IMR-90 (cell line): Measurements from ENCODE around the gene SLAMF6. TPM values are rescaled to one million over a fixed set of nuclear protein-coding genes. Genes with fewer than 3 reads are reported as not detected.

Experiments
- ATAC-seq: fragments of 200-7000 bp; cut with Tn5 transposase; 2 replicates; pipeline ENCODE4 v1.9.1; 2020; ENCODE audit warnings: low read depth, mild to moderate bottlenecking, moderate library complexity
- BruUV-seq: library from RNA; stranded (reverse); fragments of 400-500 nt; replicated peaks from 2 replicates; lab custom pipeline; 2021; lab: Mats Ljungman, UMichigan
- CTCF ChIA-PET: fragments of 300-600 bp; formaldehyde crosslinking; extraction: SDS; loops from one replicate; lab custom pipeline; 2021; ENCODE audit warnings: antibody characterized with exemption; lab: Yijun Ruan, JAX
- POLR2A ChIA-PET: fragments of 300-600 bp; sonication (Branson Sonifier 250); formaldehyde crosslinking; loops from one replicate; lab custom pipeline; 2022; ENCODE audit warnings: antibody characterized with exemption; ENCODE audit not compliant: unreplicated experiment; lab: Charles Lee
- DNase-seq: peaks from one replicate; pipeline ENCODE4 v3.0.0; 2013
- H2AFZ ChIP-seq: replicated peaks from 2 replicates; pipeline ENCODE3; 2013; ENCODE audit warnings: low read length, mild to moderate bottlenecking; ENCODE audit not compliant: poor library complexity
- H2AK5ac ChIP-seq: 2 replicates; pipeline ENCODE4 v1.6.1; 2013; ENCODE audit warnings: low read depth, low read length, inconsistent platforms
- H2AK9ac ChIP-seq: replicated peaks from 2 replicates; pipeline ENCODE3; 2013; ENCODE audit warnings: mild to moderate bottlenecking, low read depth, low read length, moderate library complexity; ENCODE audit not compliant: poor library complexity
- H2BK120ac ChIP-seq: 2 replicates; pipeline ENCODE4 v1.6.1; 2013; ENCODE audit warnings: low read depth, low read length, inconsistent platforms
- H2BK15ac ChIP-seq: 3 replicates; pipeline ENCODE4 v1.6.1; 2013; ENCODE audit warnings: low read depth, low read length, inconsistent platforms
- H2BK20ac ChIP-seq: 2 replicates; pipeline ENCODE4 v1.6.1; 2013; ENCODE audit warnings: low read depth, mild to moderate bottlenecking, inconsistent platforms, low read length, moderate library complexity
- H2BK5ac ChIP-seq: 2 replicates; pipeline ENCODE4 v1.6.1; 2013; ENCODE audit warnings: mild to moderate bottlenecking, low read depth, low read length, inconsistent platforms; ENCODE audit not compliant: poor library complexity, severe bottlenecking
- H3K14ac ChIP-seq: replicated peaks from 2 replicates; pipeline ENCODE4 v1.6.1; 2013; ENCODE audit warnings: low read depth, low read length, inconsistent platforms
- H3K18ac ChIP-seq: 2 replicates; pipeline ENCODE4 v1.6.1; 2013; ENCODE audit warnings: low read depth, low read length, control low read depth
- H3K23ac ChIP-seq: 2 replicates; pipeline ENCODE4 v1.6.1; 2013; ENCODE audit warnings: low read depth, low read length, inconsistent platforms
- H3K27ac ChIP-seq: 2 replicates; pipeline ENCODE4 v1.5.1; 2013; ENCODE audit warnings: mild to moderate bottlenecking, control low read depth, low read length; ENCODE audit not compliant: insufficient read depth
- H3K27me3 ChIP-seq: 2 replicates; pipeline ENCODE4 v1.6.1; 2013; ENCODE audit warnings: low read length; ENCODE audit not compliant: control insufficient read depth, insufficient read depth
- H3K36me3 ChIP-seq: 2 replicates; pipeline ENCODE4 v1.6.1; 2013; ENCODE audit warnings: low read length, mixed read lengths; ENCODE audit not compliant: control insufficient read depth, insufficient read depth
- H3K4ac ChIP-seq: 2 replicates; pipeline ENCODE4 v1.6.1; 2013; ENCODE audit warnings: low read depth, low read length, inconsistent platforms
- H3K4me1 ChIP-seq: 2 replicates; pipeline ENCODE4 v1.6.1; 2013; ENCODE audit warnings: low read length, mixed read lengths; ENCODE audit not compliant: control insufficient read depth, insufficient read depth
- H3K4me2 ChIP-seq: 2 replicates; pipeline ENCODE4 v1.6.1; 2013; ENCODE audit warnings: low read depth, mild to moderate bottlenecking, control low read depth, low read length, moderate library complexity
- H3K4me3 ChIP-seq: 2 replicates; pipeline ENCODE4 v1.5.1; 2013; ENCODE audit warnings: low read depth, mild to moderate bottlenecking, control low read depth, low read length, moderate library complexity; ENCODE audit not compliant: insufficient read depth
- H3K56ac ChIP-seq: 2 replicates; pipeline ENCODE4 v1.6.1; 2013; ENCODE audit warnings: low read length, inconsistent platforms; ENCODE audit not compliant: insufficient read depth; ENCODE audit errors: extremely low read depth
- H3K79me1 ChIP-seq, 2 experiments: 2 replicates each; pipeline ENCODE4 v1.6.1; 2013; ENCODE audit warnings: low read length in 2 of 2, inconsistent platforms in 1 of 2, low read depth in 1 of 2
- H3K9ac ChIP-seq: 2 replicates; pipeline ENCODE4 v1.6.1; 2013; ENCODE audit warnings: low read depth, low read length, control low read depth
- H3K9me1 ChIP-seq: 2 replicates; pipeline ENCODE4 v1.6.1; 2013; ENCODE audit warnings: low read length, inconsistent platforms; ENCODE audit not compliant: insufficient read depth
- H3K9me3 ChIP-seq: 2 replicates; pipeline ENCODE4 v1.6.1; 2013; ENCODE audit warnings: low read length; ENCODE audit not compliant: control insufficient read depth, insufficient read depth
- H4K20me1 ChIP-seq: 2 replicates; pipeline ENCODE4 v1.6.1; 2013; ENCODE audit warnings: low read length, inconsistent platforms; ENCODE audit not compliant: insufficient read depth
- H4K5ac ChIP-seq: 2 replicates; pipeline ENCODE4 v1.6.1; 2013; ENCODE audit warnings: mild to moderate bottlenecking, low read depth, low read length, control low read depth
- H4K8ac ChIP-seq, 2 experiments: 2 replicates each; pipeline ENCODE4 v1.6.1; 2013; ENCODE audit warnings: low read depth in 2 of 2, low read length in 2 of 2, control low read depth in 1 of 2, inconsistent platforms in 1 of 2
- H4K91ac ChIP-seq: 2 replicates; pipeline ENCODE4 v1.6.1; 2013; ENCODE audit warnings: low read depth, low read length, inconsistent platforms; ENCODE audit not compliant: insufficient read depth
- CEBPB ChIP-seq: IDR thresholded peaks from 2 replicates; pipeline ENCODE4 v1.6.1; 2012; ENCODE audit warnings: low read depth, low read length, improper control_type of control experiment
- POLR2A ChIP-seq: IDR thresholded peaks from 2 replicates; pipeline ENCODE4 v1.6.1; 2012; ENCODE audit warnings: mild to moderate bottlenecking, low read depth, low read length
- RCOR1 ChIP-seq: IDR thresholded peaks from 2 replicates; pipeline ENCODE4 v1.6.1; 2012; ENCODE audit warnings: mild to moderate bottlenecking, low read length, improper control_type of control experiment; ENCODE audit not compliant: insufficient replicate concordance
- WGBS, 2 experiments: methylation state at CpG; one replicate each; pipeline versions ENCODE4 v1.1.5 to v1.1.7; 2013; ENCODE audit warnings: missing lambda C conversion rate in 2 of 2; ENCODE audit not compliant: insufficient read length in 1 of 2; ENCODE audit errors: extremely low coverage in 2 of 2; 5-methylcytosine and 5-hydroxymethylcytosine counted together
- dilution Hi-C: fragments of 300-500 bp; cut with HindIII; formaldehyde crosslinking; loops from one replicate; pipeline ENCODE4 v1.14.3; 2018; ENCODE audit warnings: low sequenced_read_pairs; ENCODE audit not compliant: unreplicated experiment
- in situ Hi-C: fragments of 300-500 bp; cut with MboI; formaldehyde crosslinking; loops from 3 replicates; pipeline ENCODE4 v1.14.3; 2019; ENCODE audit warnings: low sequenced_read_pairs, inconsistent platforms, mixed read lengths
- intact Hi-C: fragments of 100-400 bp; cut with micrococcal nuclease; formaldehyde crosslinking; loops from 2 replicates; pipeline ENCODE4 v1.10.0; 2022
- polyA plus RNA-seq, 3 experiments: library from polyadenylated mRNA; depleted of rRNA; stranded (reverse); fragments of >200 nt; gene quantifications; 2 replicates each; pipeline ENCODE4 v1.2.3, GENCODE V29; 2012; ENCODE audit warnings: low replicate concordance in 1 of 3
- total RNA-seq: library from RNA; depleted of rRNA; stranded (reverse); fragments of >200 nt; gene quantifications from 2 replicates; pipeline ENCODE4 v1.2.3, GENCODE V29; 2012
- TF ChIP-seq, protein P1 (sequence below): conservative IDR thresholded peaks from 2 replicates; pipeline ENCODE4 v1.5.1; 2012; ENCODE audit warnings: mild to moderate bottlenecking, low read depth, low read length, improper control_type of control experiment
- TF ChIP-seq, protein P2 (sequence below): fragments of 150-350 bp; IDR thresholded peaks from 2 replicates; pipeline ENCODE4 v1.6.1; 2017; ENCODE audit warnings: mild to moderate bottlenecking, antibody characterized with exemption, low read length, low read depth

SLAMF6 gene
- total and polyA plus RNA-seq, 2 of the 4 experiments (the other 2 are of a cell fraction) = not detected

DNA sequence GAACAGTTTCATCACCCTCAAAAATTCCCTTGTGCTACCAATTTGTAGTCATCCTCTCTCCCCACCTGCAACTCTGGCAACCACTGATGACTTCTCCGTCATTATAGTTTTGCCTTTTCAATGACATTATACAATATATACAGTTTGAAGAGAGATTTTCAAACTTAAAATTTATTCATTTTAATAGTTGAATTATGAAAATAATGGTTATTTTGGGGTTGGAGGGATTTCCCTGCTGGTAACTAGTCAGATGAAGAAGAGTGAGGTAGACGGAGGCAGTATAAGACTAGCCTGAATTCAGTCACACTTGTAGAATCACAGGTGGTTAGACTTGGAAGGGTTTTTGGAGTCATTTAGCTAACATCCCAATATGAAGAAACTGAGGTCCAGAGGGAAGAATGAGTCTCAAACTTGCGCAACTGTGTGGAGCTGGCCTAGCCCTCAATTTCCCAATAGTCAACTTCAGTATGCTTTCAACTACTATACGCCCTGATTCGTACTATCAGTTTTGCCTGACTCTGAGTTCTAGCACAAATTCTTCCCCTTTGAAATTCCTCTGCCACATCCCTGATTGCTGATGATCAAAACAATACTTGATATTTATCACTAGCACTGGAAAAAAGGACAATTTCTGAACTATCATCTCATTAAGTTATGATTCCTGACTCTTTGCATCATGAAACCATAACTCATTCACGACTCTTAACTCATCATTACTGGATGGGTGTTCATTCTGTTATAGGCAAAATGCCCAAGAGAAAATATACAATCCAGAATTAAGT lies 68.5 kb downstream of the SLAMF6 start:
- dilution Hi-C loops = no loop called here
- H3K4me2 ChIP-seq = no peak overlapping the region
- ATAC-seq (no peak), DNase-seq (no peak)
- no peaks in the 10 kb centered on the region for H3K79me1 ChIP-seq
- H3K18ac ChIP-seq = no peak overlapping the region
- no peak overlapping the region for H3K27ac ChIP-seq
- H2BK20ac ChIP-seq = no peak overlapping the region
- no peaks in the 10 kb centered on the region for H3K9me3 ChIP-seq
- H3K4me1 ChIP-seq = no peaks in the 10 kb centered on the region
- no peaks in the 10 kb centered on the region for H4K20me1 ChIP-seq
- H2AK9ac ChIP-seq = no peak overlapping the region
- BruUV-seq = no TSS peak
- ChIA-PET POLR2A (no interaction called here), CTCF (interaction anchor here (0.6 kb wide), 1 partner anchor 1572 kb away, joined by 4 read pairs; no protein-coding TSS in a partner anchor)
- TF ChIP-seq POLR2A = no peak
- TF ChIP-seq, protein P1, sequence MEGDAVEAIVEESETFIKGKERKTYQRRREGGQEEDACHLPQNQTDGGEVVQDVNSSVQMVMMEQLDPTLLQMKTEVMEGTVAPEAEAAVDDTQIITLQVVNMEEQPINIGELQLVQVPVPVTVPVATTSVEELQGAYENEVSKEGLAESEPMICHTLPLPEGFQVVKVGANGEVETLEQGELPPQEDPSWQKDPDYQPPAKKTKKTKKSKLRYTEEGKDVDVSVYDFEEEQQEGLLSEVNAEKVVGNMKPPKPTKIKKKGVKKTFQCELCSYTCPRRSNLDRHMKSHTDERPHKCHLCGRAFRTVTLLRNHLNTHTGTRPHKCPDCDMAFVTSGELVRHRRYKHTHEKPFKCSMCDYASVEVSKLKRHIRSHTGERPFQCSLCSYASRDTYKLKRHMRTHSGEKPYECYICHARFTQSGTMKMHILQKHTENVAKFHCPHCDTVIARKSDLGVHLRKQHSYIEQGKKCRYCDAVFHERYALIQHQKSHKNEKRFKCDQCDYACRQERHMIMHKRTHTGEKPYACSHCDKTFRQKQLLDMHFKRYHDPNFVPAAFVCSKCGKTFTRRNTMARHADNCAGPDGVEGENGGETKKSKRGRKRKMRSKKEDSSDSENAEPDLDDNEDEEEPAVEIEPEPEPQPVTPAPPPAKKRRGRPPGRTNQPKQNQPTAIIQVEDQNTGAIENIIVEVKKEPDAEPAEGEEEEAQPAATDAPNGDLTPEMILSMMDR = no peak
- no peak for TF ChIP-seq RCOR1
- TF ChIP-seq CEBPB = 0 out of 2 replicates have a peak, but pooled peaks have one; percentile 49
- TF ChIP-seq, protein P2, sequence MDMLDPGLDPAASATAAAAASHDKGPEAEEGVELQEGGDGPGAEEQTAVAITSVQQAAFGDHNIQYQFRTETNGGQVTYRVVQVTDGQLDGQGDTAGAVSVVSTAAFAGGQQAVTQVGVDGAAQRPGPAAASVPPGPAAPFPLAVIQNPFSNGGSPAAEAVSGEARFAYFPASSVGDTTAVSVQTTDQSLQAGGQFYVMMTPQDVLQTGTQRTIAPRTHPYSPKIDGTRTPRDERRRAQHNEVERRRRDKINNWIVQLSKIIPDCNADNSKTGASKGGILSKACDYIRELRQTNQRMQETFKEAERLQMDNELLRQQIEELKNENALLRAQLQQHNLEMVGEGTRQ = no peak
- no peak overlapping the region for H3K56ac ChIP-seq
- no peak overlapping the region for H4K91ac ChIP-seq
- in situ Hi-C loops = no loop called here
- H3K14ac ChIP-seq = no peak overlapping the region
- H3K9ac ChIP-seq = no peak overlapping the region
- H2BK120ac ChIP-seq = no peak overlapping the region
- no peak overlapping the region for H2AK5ac ChIP-seq
- WGBS, 2 experiments = 81% methylated on average over 3 of the region's 6 CpGs; no CpG with 5 or more reads in 1 of the 2 experiments
- intact Hi-C loops = no loop called here
- H3K23ac ChIP-seq = no peak overlapping the region
- H3K4me3 ChIP-seq = no peak overlapping the region
- no peaks in the 10 kb centered on the region for H3K27me3 ChIP-seq
- no peak overlapping the region for H2BK15ac ChIP-seq
- no peak overlapping the region for H3K4ac ChIP-seq
- H4K8ac ChIP-seq = no peak overlapping the region
- no peak overlapping the region for H4K5ac ChIP-seq
- H2BK5ac ChIP-seq = no peak overlapping the region
- H2AFZ ChIP-seq = no peak overlapping the region
- H3K9me1 ChIP-seq = no peaks in the 10 kb centered on the region
- no peaks in the 10 kb centered on the region for H3K36me3 ChIP-seq
